Ovary (tissue), 3 donors: Measurements from ENCODE around the gene GOLGA2.

Experiments used
- POLR2A ChIP-seq: fragments of 450-650 bp; IDR thresholded peaks from one replicate; pipeline ENCODE4 v1.6.1; 2017; ENCODE audit warnings: antibody characterized with exemption, mild to moderate bottlenecking, moderate library complexity
- TF ChIP-seq, protein P1 (sequence below), 3 donors: fragments of 450-650 bp in 2 of 3; fragments of 200-600 bp in 1 of 3; IDR thresholded peaks; one replicate each; pipeline versions ENCODE4 v1.5.1 to v1.8.0; 2016 to 2022; ENCODE audit warnings: antibody characterized with exemption in 3 of 3, mild to moderate bottlenecking in 1 of 3
- donor health status: DM: no; HTN: no; CAD: no.

DNA sequence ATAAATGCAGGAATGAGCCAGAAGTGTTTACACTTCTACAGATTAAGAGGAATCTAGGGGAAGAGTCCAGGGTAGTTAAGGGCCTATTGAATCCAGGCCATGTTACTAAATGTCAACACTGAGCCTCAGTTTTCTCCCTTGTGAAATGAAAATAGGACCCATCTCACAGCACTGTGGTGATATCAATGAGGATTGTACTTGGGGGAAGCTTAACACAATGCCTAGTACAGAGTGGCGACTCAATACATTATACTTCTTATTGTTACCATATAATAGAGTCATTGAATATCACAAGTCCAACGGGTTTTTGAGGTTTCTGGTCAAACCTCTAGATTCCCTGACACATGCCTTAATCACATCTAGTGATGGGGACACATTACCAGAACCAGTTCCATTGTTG lies 41.8 kb upstream of the GOLGA2 start:
- TF ChIP-seq, protein P1, sequence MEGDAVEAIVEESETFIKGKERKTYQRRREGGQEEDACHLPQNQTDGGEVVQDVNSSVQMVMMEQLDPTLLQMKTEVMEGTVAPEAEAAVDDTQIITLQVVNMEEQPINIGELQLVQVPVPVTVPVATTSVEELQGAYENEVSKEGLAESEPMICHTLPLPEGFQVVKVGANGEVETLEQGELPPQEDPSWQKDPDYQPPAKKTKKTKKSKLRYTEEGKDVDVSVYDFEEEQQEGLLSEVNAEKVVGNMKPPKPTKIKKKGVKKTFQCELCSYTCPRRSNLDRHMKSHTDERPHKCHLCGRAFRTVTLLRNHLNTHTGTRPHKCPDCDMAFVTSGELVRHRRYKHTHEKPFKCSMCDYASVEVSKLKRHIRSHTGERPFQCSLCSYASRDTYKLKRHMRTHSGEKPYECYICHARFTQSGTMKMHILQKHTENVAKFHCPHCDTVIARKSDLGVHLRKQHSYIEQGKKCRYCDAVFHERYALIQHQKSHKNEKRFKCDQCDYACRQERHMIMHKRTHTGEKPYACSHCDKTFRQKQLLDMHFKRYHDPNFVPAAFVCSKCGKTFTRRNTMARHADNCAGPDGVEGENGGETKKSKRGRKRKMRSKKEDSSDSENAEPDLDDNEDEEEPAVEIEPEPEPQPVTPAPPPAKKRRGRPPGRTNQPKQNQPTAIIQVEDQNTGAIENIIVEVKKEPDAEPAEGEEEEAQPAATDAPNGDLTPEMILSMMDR (IDR thresholded peaks at IDR 0.05): no peak
- TF ChIP-seq POLR2A: no peak
